HG03097 (cell line): ENCODE data around the gene SMYD3.

Source experiments
- ATAC-seq: cut with Tn5 transposase; IDR thresholded peaks from one replicate; pipeline ENCODE4 v1.9.1; 2021; ENCODE audit not compliant: unreplicated experiment, low FRiP score

SMYD3 gene

GRCh38 chr1:246506674-246507481 is at the start of gene SMYD3:
TSS of gene SMYD3 (minus strand) at chr1:246507279.
- peak; percentile 87 for ATAC-seq

DNA sequence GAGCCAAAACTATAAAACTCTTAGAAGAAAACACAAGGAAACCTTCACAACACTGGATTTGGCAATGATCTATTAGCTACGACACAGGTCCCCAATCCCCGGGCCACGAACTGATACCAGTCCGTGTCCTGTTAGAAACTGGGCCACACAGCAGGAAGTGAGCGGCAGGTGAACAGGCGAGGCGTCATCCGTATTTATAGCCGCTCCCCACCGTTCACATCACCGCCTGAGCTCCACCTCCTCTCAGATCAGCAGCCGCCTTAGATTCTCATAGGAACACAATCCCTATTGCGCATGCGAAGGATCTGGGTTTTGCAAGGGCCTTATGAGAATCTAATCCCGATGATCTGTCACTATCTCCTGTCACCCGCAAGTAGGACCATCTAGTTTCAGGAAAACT is 47.1 kb upstream of the SMYD3 start:
- no peak for ATAC-seq

- ATAC-seq = no peak
These were observed 45.0 kb upstream of the SMYD3 start for GRCh38 chr1:246552110-246552509.

DNA sequence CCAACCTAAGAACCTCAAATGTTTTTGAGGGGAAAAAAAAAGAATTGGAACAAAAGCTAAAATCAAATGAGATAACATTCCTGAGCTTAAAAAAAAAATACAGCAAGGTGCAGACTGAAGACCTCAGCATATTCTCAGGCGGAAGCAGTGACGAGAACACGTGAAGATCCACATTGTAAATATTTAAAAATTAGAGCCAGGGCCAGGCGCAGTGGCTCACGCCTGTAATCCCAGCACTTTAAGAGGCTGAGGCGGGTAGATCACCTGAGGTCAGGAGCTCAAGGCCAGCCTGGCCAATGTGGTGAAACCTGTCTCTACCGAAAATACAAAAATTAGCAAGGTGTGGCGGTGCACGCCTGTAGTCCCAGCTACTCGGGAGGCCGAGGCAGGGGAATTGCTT is 43.3 kb upstream of the SMYD3 start:
- no peak for ATAC-seq

DNA sequence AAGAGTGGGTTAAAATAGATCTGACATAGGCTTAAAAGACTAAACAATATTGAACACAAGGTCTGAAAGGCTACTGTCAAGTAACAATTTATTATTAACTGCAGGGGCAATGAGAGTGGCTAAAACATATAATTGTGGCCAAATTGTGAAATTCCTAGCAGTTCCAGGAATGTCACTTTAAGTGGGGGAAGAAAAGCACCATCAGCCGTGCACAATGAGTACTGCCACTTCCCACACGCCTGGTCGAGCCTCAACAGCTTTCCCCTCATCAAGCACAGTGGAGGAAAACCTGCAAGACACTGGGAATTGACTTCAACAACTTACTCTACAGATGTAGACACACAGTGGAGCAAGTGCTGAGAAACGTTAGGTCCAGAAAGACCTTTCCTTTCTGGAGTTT is 42.6 kb upstream of the SMYD3 start:
- no peak for ATAC-seq

DNA sequence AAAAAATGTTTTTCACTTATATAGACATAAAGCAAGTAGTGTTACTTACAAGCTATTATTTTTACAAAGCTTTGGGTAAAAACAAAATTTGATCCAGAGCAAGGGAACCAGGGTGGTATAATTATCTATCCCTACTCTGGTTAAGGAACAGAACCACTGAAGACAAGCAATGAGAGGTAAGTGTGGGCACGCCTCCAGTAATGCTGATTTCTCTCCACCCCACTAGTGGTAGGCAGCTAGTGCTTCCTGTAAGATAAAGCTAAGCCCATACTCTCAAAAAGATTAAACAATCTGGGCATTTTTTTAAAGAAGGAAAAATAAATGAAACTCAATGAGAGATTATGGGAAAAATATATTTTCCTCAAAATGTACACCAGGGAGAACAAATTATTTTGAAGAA is 36.9 kb upstream of the SMYD3 start:
- no peak for ATAC-seq

DNA sequence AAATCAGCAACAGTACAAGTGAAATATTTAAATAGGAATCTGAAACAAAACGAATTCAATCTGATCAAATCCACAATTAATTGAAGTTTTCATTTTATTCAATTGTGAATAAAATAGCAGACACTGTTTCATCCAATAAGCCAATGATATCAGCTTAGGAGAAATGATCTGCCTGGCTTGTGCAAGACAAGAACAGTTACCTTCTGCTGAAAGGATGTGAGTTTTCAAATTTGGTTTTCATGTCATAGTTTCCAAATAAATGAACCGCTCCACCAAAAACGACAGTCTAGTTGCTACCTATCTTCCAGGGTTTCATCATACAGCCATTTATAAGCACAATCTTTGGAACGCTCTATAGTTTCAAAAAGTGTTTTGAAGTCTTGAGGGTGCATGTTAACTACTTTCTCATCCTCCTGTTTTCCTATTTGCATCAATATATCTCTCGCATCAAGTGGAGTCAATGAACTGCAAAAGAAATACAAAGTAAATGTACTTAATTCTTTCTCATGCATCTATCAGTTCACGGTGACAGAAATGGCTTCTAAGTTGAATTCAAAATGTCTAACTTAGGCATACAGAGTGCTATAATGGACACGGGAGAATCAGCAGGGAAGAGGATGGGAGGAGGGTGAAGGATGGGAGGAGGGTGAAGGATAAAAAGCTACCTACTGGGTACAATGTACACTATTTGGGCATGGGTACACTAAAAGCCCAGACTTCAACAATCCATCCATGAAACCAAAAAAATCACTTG is 33.8 kb upstream of the SMYD3 start:
- no peak for ATAC-seq

DNA sequence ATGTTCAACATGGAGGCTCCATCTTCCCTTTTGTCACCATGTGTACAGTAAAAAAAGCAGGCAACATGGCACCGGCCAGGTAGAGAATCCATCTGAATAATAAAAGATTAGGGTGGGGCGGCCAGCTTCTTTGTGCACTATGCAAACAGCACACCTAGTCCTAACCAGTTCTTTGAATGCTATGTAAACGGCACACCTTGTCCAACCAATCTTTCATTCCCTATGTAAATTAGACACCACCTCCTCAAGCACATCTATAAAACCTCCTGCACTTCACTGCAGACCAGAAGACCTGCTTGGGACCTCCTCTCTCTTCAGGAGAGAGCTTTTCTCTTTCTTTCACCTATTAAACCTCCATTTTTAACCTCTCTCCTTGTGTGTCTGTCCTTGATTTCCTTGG is 30.8 kb upstream of the SMYD3 start:
- no peak for ATAC-seq

DNA sequence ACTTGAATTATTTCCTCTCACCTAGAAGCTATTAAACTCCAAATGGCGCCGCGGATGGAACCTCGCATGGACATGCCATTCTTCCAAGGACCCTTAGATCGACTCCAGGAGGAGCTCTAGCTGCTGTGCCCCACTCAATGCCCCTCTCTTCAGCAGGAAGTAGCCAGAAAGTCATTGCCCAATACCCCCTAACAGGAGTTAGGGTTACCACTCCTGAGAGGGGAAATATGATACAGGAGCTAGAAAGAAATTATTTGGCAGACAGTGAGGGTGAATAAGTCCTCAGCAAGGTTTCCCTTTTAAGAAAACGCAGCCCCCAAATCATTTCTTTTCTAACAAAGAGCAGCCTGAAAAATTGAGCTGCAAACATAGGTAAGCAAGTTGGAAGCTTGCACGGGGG is 30.4 kb upstream of the SMYD3 start:
- ATAC-seq = no peak

- ATAC-seq = no peak
These were observed 27.0 kb upstream of the SMYD3 start for GRCh38 chr1:246534114-246534513.

DNA sequence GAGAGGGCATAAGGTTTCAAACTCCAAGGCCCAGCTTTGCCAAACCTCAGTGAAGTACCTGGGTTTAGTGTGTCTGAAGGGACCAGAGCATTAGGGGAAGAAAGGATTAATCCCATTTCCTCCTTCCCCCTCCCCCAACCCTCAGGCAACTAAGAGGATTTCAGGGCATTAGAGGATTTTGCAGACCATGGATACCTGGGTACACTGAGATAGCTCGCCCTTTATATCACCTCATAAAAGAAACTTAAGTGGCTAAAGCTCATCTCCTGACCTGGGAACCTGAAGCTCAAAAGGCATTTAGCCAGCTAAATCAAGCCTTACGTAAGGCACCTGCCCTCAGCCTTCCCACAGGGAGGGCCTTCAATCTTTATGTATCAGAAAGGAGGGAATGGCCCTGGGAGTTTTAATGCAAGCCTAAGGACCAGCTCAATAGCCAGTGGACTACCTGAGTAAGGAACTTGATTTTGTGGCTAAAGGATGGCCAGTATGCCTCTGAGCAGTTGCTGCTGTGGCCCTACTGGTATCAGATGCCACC is 26.4 kb upstream of the SMYD3 start:
- ATAC-seq = no peak

- no peak for ATAC-seq
These were observed 25.4 kb upstream of the SMYD3 start for GRCh38 chr1:246532519-246532918.

DNA sequence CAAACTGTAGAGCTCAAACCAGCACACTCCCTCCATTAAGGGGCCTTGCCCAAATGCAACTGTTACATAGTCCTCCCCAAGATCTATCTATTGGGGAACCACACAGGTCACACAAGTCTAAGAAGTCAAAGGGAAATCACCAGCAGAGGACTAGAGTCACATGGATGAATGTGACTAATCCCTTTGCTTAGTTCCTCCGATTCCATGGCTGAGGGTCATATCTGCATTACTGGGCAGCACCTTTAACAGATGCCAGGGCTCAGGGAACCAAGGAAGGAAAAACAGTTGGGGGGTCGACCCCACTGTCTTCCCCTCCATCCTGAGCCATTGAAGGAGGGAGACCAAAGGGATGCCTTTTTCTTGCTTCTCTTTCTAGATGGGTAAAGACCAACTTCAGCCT is 23.4 kb upstream of the SMYD3 start:
- ATAC-seq = no peak

- no peak for ATAC-seq
These were observed 22.1 kb upstream of the SMYD3 start for GRCh38 chr1:246528933-246529731.

- peak; percentile 70 for ATAC-seq
These were observed 20.5 kb upstream of the SMYD3 start for GRCh38 chr1:246527402-246528088.

DNA sequence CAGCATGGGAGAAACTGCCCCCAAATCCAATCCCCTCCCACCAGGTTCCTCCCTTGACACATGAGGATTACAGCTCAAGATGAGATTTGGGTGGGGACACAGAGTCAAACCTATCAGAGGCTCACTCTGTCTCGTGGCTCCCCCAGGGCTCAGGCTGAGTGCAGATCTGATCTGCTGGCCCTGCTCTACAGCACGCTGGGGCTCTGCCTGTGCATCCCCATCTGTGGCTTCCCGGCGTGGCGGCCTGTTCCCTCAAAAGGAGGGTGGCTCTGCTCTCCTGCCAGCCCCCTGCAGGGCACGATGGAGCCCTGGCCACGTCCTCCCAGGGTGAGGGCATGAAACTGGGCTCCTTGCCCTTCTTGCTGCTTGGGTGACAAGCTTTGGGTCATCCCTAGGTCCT is 19.8 kb upstream of the SMYD3 start:
- peak; percentile 18 for ATAC-seq

DNA sequence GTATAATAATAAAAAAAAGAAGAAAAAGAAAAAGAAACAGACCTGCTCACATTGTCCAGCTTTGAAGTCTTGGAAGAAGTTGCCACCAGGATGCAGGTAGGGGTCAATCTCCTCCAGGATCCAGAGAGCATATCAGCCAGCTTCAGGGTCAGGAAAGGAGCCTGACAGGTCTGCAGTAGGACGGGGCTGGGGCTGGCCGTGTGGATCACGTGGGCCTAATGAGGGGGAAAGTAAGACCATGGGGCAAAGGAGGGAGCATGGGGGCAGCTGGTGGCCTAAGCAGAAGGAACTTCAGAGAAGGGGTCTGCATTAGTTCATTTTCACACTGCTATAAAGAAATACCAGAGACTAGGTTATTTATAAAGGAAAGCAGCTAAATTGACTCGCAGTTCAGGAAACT is 19.3 kb upstream of the SMYD3 start:
- ATAC-seq = no peak

DNA sequence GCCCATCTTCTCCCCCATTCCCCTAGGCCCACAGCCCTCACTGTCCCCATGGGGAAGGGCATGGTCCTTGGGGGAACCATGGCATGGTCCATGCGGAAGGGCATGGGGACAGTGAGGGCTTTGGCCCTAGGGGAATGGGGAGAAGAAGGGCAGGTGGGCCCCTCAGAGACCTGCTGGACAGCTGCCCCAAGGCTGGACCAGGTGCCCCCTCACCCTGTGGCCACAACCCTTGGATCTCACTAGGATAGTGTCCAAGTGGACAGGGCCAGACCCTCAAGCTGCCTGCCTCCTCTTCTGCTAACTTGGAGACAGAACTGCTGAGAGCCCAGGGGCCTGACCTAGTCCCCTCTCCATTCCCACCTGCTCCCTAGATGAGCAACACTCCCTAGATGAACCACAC is 12.4 kb upstream of the SMYD3 start:
- ATAC-seq = no peak

DNA sequence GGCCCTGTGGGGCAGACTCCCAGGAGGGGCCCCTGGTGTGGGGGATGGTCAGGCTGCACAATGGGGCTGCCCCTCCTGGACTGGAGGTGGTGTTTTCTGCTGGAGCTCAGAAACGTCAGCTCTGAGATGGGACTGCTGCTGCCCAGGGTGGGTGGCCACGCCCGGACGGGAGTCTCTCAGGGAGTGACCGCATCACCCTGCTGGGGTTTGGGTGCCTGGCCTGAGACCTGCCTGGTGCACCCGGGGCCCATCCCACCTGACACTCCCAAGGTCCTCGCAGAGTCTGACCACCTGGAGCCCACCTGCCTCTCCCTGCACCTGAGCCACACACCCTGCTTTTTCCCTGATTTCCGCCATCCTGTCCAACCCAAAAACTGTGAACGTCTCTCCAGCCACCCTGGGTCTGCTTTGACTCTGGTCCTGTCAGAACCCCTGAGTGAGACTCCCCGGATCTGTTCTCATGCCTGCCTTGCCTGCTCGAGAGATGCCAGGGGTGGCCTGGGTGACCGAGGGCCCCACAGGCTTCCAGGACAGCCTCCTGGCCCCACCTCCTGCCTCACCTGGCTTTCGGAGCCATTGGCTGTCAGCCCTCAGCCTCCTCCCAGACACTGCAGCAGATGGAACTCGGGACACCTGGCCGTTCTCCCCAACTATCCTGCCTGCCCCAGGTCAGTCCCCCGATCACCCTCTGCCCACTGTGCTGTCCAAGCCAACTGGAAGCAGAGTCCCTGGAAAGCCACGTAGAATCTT is 11.6 kb upstream of the SMYD3 start:
- no peak for ATAC-seq

- no peak for ATAC-seq
These were observed 10.3 kb upstream of the SMYD3 start for GRCh38 chr1:246517391-246517790.
